GDM1 (cell line): ENCODE results near the gene CCDC68.

ENCODE experiments used
- DNase-seq: peaks from one replicate; lab custom pipeline; 2025; lab: John Stamatoyannopoulos, UW

The CCDC68 gene

DNA sequence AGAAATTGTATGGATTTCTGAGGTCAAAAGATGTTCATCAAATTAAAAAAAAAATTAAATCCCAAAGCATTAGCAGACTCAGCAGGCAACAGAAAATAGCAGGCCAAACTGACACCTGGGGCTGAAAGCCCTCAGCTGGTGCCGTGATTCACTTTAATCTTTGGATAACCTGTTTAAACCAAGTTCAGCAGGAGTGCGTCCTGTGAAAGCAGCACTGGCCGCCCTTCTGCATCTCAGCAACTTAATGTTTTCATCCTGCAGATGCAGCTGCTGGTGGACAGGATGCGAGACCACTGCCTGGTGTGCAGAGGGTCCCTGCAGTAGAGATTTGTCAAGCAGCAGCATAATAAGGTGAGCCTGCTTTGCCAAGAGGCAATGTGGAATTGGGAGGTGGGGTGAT is 41.2 kb downstream of the CCDC68 start:
- no peak for DNase-seq

GRCh38 chr18:54916507-54916906 is 42.8 kb downstream of the CCDC68 start:
- DNase-seq, result no peak

DNA sequence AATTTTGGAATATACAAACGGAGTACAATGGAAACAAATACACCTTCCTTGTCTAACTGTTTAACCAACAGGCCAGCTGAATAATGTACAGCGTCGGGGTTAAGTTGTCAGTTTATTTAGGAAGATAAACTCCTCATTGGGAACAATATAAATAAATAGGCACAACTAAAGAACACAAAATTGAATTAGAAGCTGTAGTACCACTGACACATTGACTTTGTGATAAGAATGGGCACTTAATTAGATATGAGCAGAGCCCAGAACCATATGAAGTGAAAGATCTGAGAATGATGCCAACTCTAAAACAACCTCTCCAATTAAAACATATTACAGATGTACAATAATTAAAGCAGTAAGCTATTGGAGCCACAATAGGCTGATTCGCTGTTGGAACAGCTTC is 44.4 kb downstream of the CCDC68 start:
- no peak for DNase-seq

DNA sequence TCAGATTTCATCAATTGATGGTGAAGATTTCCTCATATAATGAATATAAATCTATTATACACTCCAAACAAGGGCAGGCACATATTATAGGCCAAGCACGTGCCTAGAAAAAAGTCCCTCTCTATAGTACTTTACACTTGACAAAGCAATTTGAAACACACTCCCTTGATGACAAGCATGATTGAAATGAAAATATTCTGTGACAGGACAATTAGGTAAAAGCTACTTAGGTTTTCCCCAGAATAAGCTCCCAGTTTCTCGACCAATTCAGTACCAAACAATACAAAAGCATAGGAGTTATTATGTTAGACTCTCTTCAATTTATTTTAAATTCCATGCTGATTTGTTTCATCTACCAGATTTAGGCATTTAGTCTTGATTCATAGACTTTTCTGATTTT is 47.7 kb downstream of the CCDC68 start:
- no peak for DNase-seq

GRCh38 chr18:54910161-54910919 is 48.9 kb downstream of the CCDC68 start:
- DNase-seq, result no peak

DNA sequence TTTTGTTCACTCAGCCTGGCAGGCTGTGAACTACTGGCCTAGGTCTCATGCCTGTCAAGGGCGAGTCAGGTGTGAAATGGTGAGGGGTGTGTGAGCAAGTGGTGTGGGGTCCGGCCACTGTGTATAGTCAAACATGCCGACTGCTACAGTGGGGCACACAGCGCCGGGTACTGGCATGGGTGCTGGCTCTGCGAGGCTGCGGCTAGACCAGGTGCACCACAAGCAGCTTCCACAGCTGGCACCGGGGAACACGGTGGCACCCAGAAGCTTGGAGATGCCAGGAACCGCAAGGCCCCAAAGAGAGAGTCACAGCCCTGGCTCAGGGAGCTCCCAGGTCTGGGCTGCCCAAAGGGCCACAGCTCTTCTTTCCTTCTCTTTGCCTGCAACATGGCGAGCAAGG is 49.7 kb downstream of the CCDC68 start:
- DNase-seq, result no peak

- DNase-seq, result no peak
These were observed 52.7 kb downstream of the CCDC68 start for GRCh38 chr18:54906331-54907185.

DNA sequence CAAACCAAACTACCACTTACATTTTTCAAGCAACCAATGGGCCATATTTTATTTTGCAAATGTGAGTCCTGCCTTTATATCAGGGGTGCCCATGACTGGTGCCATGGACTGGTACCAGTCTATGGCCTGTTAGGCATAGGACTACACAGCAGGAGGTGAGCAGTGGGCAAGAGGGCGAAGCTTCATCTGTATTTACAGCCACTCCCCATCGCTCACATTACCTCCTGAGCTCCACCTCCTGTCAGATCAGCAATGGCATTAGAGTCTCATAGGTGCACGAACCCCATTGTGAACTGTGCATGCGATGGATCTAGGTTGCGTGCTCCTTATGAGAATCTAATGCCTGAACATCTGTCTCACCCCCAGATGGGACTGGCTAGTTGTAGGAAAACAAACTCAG is 53.6 kb downstream of the CCDC68 start:
- DNase-seq, result no peak

DNA sequence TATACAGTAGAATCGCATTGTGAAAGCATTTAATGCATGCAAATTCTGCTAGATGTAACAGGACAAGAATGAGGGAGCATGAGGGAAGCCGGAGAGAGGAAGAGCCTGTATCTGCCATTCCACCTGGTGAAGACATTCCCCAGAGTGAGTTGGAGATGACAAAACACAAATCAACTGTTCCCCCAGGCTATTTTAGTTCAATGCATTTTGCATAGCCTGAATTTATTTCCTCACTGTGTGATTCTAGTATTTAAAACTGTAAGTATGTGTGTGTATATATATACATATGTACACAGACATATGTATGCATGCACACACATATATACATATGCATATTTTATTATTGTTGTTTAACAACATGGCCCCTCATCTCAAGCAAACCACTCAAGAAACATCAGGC is 54.7 kb downstream of the CCDC68 start:
- DNase-seq, result no peak

- DNase-seq, result no peak
These were observed 59.0 kb downstream of the CCDC68 start for GRCh38 chr18:54900290-54900689.

- DNase-seq, result no peak
These were observed 59.8 kb downstream of the CCDC68 start for GRCh38 chr18:54899500-54899899.

DNA sequence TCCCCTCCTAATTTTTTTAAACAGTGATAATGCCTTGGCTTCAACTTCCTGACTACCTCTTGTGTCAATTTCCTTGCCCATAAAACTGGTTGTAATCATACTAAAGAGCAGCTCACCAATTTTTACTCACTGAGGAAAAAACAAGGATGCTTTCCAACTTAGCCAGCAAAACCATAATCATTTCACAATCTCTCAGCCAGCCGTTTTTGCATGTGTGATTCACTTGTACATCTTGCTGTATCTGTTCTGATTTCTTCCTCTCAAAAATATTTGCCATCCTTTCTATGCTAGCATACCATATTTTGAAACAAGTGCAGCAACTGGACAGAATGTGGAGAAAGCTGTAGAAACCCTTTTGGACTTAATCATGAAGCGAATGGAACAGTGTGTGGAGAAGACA is 70.3 kb downstream of the CCDC68 start:
- DNase-seq, result no peak

DNA sequence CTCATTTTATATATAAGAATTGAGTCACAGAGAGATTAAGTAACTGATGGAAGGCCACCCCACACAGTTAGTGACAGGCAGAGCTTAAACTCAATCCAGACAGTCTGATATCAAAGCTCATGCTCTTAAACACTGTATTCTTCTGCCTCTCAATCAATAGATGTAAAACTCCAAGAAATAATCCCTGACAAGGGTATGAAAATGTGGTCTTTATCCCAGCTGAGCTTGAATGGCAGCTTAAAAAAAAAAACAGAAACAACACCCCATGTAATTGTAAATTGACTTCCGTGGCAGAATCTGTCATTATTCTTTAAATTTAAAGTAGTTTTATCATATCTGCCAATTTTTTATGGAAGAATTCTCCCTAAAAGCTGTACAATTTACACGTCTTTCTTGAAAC is 70.9 kb downstream of the CCDC68 start:
- DNase-seq, result no peak

GRCh38 chr18:54883816-54884604 is 75.3 kb downstream of the CCDC68 start:
- DNase-seq, result no peak

DNA sequence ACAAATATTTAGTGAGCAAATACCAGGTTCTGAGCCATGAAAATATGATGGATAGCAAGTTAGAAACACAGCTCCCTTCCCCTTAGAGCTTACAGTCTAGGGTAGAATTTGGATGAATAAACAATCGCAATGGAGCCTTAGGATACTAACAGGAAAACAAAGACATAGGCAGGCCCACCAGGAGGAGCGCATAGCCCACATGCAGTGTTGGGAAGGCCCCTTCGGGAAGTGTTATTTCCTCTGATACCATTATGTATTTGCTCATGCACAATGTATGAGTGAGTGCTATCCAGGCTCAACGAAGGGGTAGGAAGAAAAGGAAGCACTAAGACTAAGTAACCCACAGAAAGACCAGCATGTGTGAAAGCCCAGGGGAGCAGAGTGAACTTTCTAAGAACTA is 76.9 kb downstream of the CCDC68 start:
- DNase-seq, result no peak

DNA sequence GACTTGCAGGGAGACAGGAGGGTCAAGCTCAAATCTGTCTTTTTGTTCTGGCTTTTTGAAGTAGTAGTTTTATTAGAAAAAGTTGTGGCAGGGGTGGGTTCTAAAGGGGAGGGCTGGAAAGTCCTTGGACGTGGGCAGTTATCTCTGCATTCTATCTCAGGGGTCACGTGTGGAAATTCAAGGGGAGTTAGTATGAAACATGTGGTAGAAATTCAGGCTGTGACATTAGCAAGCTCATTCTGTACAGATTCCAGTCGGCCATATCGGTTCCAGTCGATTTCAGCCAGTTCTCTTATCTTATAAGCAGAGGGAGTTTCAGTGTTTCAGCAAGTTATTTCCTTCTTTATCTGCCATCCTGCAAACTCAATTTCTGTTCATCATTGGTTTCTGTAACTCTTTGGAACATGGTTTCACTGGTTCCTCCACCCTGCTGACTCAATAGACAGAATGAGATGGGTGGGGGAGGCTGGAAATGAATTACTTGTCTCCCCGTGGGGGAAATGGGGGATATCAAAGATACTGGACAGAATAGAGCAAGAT is 78.0 kb downstream of the CCDC68 start:
- DNase-seq, result no peak

DNA sequence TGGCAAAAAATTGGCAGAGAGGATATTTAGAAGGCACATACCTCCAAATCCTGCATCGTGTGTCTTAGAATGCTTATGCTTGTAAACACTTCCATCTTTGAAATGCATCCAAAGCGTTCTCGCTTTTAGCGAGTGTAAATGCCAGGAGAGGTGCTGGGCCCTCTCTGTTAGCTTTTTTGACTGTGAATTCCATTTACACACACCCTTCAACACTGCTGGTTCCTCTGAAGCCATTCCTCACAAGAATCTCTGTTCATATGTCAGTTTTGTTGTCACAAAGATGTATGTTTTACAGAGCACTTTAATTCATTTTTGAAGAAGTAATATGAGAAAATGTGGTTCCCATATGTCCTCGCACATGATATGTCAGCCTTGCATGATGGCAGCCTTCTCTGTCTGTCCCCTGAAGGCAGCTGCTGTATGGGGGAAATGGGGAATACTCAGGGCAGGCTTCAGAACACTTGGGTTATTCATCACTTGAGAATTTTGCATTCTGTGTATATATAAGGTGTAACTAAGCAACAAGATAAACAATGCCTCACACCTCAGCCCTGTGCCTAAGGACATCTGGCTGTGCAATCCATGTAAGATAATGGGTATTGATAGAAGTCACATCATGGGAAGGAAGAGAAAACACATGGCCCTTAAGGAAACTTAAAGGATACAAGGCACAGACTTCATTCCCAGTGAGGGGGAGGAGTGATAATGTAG is 78.7 kb downstream of the CCDC68 start:
- no peak for DNase-seq

DNA sequence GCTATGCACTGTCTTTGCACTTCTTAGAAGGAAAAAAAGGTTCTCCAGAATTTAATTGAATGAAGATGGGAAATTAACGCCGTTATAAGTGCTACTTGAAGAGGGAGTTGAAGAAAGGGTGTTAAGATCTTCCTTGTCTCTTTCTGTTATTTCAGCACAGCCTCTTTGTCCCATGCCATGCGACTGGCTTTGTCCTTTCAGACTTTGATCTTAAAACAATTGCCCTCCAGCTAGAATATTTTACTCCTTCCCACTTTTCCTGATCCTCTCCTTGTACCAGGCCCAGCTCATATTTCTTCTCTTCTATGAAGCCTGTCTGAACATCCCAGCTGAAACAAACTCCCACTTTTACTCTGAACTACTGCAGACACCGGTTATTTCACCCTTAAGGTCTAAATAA is 79.6 kb downstream of the CCDC68 start:
- no peak for DNase-seq

- no peak for DNase-seq
These were observed 80.5 kb downstream of the CCDC68 start for GRCh38 chr18:54878659-54879358.

DNA sequence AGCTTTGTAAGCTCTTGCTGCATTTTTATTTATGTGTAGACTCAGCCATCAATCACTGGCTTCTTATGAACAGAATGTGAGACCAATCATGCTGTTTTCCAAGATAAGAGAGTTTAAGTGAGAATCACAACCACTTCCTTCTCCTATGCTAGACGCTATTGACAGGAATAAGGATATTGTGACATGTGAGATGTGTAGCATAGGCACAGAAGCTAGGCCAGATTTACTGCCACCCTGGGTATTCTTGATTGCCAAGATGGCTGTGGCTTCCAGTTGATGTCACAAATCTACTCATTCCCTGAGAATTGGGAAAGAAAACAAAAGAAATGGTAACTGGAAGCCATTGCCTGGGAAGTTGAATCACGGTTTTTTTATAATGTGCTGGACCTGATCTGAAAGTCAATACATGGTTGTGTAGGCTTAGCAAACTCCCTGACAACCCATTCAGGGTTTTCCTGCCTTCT is 81.1 kb downstream of the CCDC68 start:
- DNase-seq, result no peak

GRCh38 chr18:54877076-54877475 is 82.2 kb downstream of the CCDC68 start:
- DNase-seq, result no peak
